NOMO-1 treated with DMSO at 0.1 percent for 48 hours (cell line): ENCODE measurements around the gene CAPN2.
A peak's percentile ranks its signal among the peaks of the same experiment; 100 is the strongest.

Experiments
- DNase-seq: peaks from one replicate; lab custom pipeline; 2025; ENCODE audit not compliant: unreplicated experiment; lab: John Stamatoyannopoulos, UW

The CAPN2 gene

DNA sequence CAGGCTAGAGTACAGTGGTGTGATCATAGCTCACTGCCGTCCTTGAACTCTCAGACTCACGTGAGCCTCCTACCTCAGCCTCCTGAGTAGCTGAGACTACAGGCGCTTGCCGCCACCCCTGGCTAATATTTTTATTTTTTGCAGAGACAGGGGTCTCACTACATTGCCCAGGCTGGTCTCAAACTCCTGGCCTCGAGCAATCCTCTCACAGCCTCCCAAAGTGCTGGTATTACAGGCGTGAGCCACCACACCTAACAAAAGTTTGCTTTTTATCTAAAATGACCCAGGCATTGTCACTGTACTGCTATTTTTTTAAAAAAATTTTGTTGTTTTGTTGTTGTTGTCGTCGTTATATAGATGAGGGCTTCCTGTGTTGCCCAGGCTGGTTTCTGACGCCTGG lies 46.4 kb downstream of the CAPN2 start:
- DNase-seq: no peak

DNA sequence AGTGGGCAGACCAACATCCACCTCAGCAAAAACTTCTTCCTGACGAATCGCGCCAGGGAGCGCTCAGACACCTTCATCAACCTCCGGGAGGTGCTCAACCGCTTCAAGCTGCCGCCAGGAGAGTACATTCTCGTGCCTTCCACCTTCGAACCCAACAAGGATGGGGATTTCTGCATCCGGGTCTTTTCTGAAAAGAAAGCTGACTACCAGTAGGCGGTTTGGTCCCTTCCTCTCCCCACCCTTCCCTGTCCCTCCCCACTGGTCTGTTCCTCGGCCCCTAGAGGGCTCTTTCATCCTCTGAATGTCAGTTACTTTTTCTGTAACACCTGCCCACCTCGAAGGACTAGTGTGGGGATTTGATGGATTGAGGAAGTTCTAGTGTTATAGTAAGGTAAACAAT lies 46.9 kb downstream of the CAPN2 start:
- no peak for DNase-seq

DNA sequence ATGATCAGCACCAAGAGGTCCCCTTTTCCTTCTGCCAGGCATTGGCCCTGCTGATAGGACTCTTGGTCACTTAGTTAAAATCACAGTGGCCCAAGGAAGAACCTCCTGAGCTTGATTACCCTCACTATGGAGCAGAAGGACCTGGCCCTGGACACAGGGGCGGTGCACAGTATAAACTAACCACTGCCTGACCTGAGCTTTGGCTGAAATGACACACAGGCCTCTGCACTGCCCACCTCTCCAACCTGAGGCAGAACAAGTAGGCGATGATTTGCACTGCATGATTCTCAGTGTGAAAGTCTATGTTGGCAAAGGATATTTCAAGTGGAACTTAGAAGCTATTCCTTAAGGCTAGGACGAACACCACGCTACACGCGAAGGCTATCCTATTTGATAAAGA lies 48.5 kb downstream of the CAPN2 start:
- no peak for DNase-seq

DNA sequence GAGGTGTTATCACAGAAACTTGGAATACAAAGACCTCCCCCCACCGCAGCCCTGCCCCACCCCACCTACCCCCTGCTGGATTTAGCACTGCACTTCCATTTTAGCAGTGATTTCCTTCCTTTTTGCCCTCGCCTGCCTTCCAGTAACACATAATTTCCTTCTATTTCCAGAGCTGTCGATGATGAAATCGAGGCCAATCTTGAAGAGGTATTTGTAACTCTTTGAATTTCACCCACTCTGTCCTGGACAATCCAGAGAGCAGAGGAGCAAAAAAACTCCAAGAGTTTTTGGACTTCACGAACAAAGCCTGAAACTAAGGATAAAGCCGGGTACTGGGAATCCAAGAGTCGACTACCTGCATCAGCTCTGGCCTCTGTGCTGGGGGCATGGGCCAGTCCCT lies 49.1 kb downstream of the CAPN2 start:
- DNase-seq: no peak

DNA sequence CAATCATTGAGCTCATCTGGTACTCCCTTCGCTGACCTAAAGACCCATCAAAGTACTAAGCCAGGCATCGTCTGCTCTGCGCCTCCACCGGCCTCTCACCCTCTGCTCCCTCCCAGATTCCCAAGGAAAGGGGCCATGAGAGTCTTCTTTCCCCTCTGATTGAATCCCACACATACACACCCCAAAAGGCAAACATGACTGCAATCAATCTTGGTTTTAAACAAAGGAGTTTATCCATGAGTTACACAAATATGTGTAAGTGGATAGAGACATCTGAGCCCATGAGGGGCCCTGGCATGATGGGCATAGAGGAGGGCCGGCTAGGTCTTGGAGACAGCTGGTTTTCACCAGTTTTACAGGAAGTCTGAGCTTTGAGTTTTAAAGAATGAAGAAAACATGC lies 50.9 kb downstream of the CAPN2 start:
- DNase-seq: no peak

DNA sequence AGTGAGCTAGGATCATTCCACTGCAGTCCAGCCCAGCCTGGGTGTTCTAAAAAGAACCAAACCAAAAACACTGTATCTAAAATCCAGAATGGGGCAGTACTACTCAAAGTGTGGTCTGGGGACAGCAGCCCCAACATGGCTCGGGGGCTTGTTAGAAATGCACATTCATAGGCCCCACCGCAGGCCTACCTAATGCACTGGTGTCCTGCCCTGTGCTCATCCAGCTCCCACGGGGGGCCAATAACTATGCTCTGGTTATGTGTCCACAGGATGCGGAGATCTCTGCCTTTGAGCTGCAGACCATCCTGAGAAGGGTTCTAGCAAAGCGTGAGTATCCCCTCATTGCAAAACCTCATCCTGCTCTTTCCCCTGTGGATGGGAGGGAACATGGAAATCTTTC lies 51.5 kb downstream of the CAPN2 start:
- no peak for DNase-seq

DNA sequence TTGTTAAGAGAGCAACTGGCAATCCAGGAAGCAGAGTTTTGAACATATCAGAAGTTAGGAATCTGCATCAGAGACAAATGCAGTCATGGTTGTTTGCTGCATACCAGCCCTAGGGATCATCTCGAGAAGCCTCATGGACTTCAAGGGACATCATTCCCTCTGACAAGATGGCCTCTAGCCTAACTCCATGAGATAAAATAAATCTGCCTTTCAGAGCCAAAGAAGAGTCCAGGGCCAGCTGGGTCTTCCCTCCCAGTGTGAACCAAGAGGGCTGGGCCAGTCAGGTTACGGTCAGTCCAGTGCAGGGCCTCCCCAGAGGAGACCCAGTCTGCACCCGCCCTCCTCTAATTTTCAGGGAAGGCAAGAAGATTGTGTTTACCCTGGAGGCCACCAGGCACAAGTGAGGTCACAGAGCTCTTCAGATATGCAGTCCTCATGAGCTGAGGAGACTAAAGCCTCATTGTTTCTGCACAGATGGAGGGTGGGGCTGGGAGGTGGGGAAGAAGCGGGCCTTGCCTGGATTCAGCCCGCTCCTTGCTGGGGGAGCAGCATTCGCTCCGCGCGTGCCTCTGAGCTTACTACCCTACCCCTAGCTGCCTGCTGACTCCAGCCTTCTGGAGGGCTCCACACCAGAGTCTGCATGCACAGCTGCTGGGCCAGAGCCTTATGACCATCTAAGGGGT lies 52.8 kb downstream of the CAPN2 start:
- no peak for DNase-seq

DNA sequence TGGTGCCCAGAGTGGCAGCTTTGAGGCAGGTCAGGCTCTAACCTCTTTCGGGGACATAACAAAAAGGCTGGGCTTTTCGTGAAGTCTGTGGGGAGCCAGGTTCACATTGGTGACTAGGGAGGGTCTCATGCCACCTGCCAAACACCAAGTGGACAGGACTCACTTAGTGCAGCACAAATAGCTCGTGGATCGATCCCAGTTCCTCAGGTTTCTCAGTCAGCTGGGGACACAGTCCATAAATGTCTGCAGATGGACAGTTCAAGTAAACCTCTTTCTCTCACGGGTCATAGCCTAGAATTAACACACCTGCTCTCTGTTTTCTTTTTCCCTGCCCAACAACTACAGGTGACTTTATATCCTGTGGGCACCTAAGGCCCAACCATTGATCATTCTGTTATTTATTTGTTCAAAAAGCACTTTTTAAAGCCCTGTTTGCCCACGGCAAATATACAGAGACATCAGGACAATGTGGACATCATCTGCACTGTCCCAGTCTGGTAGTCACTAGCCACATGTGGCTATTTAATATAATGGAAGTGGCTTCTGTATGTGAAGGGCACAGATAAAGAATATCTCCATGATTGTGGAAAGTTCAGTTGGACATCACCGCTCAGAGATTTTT lies 53.5 kb downstream of the CAPN2 start:
- DNase-seq: no peak

DNA sequence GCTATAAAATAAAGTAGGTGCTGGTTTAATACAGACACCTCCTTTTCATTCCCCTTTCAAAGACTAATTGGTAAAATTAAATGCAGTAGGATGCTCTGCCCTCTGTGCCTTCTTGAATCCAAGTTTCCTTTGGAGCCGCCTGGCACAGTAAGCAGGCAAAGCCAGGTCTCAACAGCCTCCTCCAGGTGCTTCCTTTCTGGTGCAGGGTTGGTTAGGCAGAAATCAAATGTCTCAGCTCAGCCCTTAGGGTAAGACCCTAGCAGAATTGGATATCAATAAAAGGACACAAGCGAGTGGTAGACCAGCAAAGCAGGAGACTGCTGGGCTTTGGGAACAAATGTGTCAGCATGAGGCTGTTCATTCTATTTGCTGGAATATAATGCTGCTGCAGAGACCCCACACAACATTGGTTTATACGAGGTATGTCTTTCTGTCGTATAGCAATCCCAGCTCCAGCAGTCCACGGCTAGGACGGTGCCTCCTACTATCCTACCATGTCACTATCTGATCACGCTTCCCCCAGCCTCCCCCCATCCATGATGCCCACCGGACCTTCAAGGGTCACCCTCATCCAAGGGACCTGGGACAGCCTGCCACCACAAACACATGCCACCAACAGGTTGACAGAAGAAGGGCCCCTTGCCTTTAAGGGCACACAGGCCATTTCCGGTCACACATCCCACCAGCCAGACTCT lies 58.4 kb downstream of the CAPN2 start:
- no peak for DNase-seq

DNA sequence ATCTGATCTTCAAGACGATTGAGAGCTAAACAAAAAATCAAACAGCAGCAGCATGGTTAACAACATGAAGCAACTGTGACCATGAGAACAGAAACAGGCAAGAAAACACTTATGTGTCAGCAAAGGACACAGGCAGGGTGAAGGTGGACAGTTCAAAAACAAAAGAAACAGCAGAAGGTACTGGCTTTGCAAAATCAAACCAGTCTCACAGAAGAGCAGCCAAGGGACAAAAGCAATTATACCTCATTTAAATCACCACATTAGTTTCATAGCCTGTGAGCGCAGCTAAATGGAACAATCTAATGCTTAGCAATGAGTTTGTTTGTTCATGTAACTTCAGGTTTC lies 59.1 kb downstream of the CAPN2 start:
- DNase-seq: no peak

DNA sequence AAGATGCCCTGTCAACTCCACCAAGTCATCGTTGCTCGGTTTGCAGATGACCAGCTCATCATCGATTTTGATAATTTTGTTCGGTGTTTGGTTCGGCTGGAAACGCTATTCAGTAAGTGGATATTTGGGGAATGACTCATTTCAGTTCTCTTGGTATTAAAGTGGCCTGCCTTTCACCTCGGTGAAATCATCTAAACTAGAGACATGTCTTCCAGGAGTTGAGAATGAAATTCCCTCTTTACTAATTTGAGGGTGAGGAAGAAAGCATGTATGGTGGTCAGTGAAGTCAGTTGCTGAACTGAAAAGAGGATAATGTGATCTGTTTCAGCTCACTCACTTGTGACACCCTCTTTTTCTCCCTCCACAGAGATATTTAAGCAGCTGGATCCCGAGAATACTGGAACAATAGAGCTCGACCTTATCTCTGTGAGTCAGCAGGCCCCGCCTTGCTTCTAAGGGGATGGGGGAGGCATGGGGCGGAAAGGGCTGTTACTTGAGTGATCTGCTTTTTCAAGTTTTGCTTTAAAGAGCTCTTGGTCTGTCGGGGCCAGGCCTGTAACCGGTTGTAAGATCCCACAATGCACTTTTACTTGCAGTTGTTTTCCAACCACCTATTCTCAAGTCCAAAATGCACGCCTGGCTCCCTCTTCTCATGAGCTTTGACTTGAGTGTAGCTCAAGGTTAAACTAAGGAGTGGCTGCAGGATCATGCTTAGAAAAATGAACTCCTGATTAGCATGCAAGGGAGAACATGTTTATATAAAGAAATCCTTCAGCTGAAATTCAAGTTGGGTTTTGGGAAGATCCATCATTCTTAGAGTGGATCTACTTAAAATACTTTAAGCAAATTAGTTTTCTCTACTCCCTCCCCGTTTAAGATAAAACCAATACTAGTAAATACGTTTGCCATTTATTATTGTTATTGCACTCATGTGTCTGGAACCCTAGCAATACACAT lies 59.8 kb downstream of the CAPN2 start:
- no peak for DNase-seq

DNA sequence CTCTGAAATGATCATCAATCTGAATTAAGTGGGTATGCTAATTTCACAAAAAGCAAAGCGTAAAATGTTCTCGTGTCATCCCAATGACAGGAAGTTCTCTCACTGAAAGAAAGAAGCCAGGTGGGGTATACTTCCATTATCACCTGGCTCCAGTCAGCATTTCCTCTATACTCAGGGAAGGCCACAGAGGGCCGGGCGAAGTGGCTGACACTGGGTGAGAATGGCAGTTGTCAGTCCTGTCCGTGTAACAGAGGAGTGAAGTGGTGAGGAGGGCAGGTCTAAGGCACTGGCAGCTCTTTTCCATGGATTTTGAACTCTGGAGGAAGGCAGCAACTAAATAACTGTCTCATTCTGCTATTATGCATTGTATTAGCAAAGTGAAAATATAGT lies 60.4 kb downstream of the CAPN2 start:
- no peak for DNase-seq

DNA sequence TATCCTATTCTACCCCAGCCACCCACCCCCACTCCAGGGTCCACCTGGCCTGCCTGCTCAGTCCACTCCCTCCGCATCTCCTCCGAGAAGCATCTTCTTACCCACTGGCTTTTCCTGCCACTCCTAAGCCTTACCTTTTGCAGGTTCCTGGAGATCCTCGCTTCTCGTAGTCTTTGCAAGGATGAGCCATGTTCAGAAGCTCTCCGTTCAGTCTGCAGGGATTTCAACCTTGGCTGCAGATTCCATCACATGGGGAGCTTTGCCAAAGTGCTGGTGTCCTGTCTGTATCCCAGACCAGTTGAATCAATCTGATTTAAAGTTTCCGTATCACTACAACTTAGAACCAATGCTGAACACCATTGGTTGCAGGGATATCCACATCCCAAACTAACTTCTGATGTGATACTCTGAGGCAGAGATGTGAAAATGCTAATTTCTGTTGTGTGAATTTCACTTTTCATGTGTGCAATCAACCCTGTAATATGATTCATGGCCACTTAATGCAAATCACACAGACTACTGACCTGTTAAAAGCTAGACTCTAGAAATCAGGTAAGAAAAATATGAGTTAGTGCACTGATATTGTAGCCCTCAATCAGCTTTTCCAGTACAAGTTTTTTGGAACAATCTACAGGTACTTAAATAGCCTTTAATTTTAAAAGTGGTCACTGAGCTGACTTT lies 61.9 kb downstream of the CAPN2 start:
- no peak for DNase-seq

DNA sequence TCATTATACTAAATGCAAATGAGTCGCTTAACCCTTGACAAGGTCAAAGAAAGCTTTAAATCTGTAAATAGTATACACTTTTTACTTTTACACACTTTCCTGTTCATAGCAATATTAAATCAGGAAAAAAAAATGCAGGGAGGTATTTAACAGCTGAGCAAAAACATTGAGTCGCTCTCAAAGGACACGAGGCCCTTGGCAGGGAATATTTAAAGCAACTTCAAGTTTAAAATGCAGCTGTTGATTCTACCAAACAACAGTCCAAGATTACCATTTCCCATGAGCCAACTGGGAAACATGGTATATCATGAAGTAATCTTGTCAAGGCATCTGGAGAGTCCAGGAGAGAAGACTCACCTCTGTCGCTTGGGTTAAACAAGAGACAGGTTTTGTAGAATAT lies 62.7 kb downstream of the CAPN2 start:
- no peak for DNase-seq

DNA sequence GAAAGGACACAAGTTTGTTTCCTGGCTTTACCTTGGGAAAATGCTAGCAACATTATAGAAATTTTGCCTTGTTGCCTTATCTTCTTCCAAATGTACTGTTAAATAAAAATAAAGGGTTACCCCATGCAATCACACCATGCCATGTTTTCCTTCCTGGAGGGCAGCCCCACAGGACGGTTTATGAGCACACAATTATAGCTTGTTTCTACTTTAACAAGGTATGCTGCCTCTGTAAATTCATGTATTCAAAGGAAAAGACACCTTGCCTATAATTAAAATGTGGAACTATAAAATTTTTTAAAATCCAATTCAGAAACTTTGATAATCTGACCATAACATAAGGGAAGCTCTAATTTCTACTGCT lies 63.4 kb downstream of the CAPN2 start:
- DNase-seq: no peak

DNA sequence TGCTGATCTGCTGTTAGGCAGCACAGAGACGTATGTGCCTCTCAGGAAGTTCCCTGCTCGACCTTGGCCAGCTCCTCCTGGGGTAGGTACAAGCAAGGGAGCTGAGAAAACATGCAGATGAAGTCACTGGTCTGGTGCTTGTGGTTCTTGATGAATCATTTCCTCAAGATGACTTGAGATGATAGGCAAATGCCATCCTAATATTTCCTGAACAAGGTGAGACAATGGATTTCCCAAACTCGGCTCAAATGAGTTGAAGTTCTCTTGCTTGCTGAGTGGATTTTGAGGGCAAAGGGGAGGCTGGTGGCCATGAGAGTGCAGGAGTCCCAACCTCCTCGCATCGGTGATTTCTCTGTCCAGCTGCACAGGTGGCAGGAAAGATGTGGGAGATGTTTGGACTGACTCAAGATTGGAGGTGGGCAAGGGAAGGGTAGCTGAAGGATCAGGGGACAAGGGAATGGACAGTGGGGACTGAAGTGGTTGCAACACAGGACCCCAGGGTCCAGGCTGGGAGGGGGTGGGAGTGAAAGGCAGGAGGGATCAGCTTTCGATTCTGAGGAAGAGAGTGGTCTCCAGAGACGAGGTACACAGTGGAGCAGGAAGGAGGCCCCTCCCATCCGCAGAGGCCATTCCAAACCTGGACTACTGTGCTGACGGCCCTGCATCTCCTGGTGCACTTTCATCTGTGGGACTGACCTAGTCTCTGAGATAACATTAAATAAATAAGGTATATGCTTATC lies 63.9 kb downstream of the CAPN2 start:
- peak; percentile 11 for DNase-seq

DNA sequence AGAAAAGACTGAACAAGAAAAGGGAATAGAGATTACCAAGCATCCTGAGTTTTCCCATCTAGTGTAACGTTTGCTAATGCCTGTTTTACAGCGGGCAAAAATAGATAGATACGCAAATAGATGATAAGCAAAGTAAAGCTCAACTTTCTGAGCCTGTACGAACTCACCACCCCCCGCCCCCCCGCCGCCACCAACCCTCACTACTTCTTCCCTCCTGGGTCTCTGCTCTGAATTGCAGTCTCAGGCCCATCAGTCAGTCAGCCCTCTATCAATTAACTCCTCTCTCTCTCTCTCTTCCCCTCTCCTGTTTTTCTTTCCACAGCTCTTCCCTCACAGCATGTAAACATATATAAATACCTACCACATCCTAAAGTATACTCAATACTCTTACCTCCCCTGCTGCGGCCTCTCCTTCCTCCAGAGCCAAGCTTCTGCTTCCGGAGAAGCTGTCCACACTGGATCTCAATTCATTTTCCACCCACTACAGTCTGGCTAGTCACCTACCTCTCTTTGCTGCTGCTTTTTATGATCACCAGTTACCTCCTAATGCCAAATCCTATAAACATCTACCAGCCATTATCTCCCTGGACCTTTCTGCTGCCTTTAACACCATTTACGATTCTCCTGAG lies 64.6 kb downstream of the CAPN2 start:
- no peak for DNase-seq

DNA sequence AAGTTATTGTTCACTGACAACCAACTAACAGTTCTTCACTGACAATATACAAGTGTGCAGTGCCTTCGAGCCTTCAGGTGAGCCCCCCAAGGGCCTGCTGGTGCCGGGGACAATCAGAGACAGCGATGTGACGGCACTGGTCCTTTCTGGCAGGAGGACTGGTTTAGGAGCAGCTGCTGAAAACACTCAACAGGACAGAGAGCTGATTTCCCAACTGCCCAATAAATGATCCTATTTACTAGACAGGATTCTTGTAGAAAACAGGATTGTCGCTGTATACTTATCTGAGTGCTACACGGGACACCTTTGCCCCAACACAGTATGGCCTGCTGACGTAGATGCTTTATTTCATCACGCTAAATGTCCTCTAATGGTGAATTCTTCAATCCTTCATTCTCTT lies 68.0 kb downstream of the CAPN2 start:
- DNase-seq: no peak

DNA sequence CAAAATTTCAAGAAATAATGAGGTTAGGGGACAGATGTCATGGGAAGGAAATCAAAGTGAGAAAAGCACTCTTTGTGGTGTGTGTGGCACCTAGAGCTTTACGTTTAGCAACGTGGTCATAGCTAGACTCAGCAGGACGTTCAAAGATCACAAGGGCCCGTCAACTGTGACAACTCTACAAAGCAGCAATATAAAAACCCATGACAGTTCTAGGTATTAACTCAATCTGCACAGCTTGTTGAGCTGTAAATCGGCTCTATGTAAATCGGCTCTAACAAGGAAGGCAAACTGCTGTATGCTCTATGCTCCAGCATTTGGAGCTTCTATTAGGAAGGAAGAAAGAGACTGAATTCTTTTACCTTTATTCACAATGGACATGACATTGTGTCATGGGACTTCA lies 68.6 kb downstream of the CAPN2 start:
- DNase-seq: no peak

DNA sequence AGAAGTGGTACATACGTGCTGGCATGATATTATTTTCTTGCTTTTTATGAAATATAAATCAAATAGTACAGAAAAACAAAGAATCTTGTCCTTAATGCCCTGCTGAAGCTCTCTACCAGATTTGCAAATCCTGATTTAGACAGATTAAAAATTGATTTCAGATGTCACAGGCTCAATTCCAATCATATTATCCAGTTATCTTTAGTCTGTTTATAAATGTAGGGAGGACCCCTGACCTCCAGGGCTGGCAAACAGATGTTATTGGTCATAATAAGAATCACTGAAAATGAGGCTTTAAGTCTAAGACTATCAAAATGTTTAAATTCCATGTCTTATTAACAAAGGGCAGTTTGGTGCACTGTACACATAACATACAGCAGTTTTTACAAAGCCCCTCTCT lies 71.3 kb downstream of the CAPN2 start:
- DNase-seq: no peak
